ENCODE results near the gene PRCD. TPM values are rescaled to one million over a fixed set of nuclear protein-coding genes. Genes with fewer than 3 reads are reported as not detected.
"Not testable (repeated sequence)": the region's sequence is repeated elsewhere in the genome, so short reads cannot be mapped to it uniquely, and the experiment has no call there.

PRCD gene
- total and polyA plus RNA-seq, 4 donors, result 1.2 to 8.6 TPM; not detected in 2

DNA sequence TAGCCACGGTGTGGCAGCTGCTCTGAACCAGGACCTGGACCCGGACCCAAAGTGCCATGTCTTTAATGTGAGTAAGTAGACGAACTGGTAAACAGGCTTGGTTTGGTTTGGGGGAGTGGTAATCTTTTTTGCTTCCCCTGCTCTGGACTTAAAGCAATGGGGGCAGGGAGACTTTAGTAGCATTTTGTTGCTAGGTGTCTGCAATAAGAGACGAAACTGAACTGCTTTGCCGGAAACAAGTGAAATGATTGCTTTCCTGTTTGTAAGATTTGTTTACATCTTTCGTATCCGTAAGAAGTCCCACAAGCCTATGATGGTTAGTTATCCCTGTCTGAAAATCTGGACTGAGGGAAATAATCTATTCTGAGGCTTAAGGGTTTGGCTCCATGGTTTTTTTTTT lies 21.5 kb downstream of the PRCD start:
- WGBS, 2 donors, result 82 to 84% methylated on average over 7 of the region's 7 CpGs
- Histone ChIP-seq H3K4me1 (ENCODE audit: control insufficient read depth in 1 of 2, insufficient read depth in 2 of 2, low read length in 2 of 2) (no peaks in the 10 kb centered on the region), H3K9me3 (ENCODE audit: control insufficient read depth, low read length) (no peaks in the 10 kb centered on the region), H3K36me3 (ENCODE audit: control insufficient read depth in 1 of 2, insufficient read depth in 2 of 2, low read length in 1 of 2) (peaks cover 0 to 3% of the 10 kb centered on the region in 2 donors), H3K27ac (ENCODE audit: low read depth in 1 of 2, low read length in 2 of 2) (no peak overlapping the region), H3K4me3 (ENCODE audit: low read length in 2 of 2) (no peak overlapping the region), H3K27me3 (ENCODE audit: control insufficient read depth in 1 of 2, insufficient read depth in 2 of 2, low read length in 1 of 2) (no peaks in the 10 kb centered on the region)
- intact Hi-C loops (cut with DNase I), result no loop called here
- DNase-seq (no peak), ATAC-seq (ENCODE audit: low FRiP score) (no peak)

DNA sequence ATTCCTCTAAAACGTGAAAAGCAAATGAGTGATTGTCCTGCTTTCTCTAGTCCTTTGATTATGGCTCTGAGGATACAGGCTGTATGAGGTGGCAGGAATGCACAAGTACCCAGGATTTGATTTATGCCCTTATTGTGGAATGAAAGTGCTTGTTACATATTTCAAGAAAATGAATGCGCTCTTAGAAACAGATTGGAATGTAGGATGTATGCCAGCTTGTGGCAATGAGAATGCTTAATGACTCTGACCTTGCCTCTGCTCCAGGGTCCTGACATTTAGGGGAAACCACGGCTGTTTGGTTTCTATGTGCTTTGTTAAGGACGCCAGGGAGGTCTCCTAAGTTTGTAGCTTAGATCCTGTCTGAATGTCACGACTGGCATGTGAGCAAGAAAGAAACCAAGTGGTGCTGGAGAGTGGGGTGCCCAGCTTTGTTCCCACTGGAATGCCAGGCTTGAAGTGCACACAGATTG lies 22.0 kb downstream of the PRCD start:
- WGBS, 2 donors, result 38 to 52% methylated on average over 5 of the region's 5 CpGs
- ATAC-seq (ENCODE audit: low FRiP score), result no peak
- Histone ChIP-seq H3K9me3 (ENCODE audit: control insufficient read depth, low read length) (no peaks in the 10 kb centered on the region), H3K4me1 (ENCODE audit: control insufficient read depth in 1 of 2, insufficient read depth in 2 of 2, low read length in 2 of 2) (no peaks in the 10 kb centered on the region), H3K36me3 (ENCODE audit: control insufficient read depth in 1 of 2, insufficient read depth in 2 of 2, low read length in 1 of 2) (peaks cover 0 to 3% of the 10 kb centered on the region in 2 donors), H3K27ac (ENCODE audit: low read depth in 1 of 2, low read length in 2 of 2) (no peak overlapping the region), H3K27me3 (ENCODE audit: control insufficient read depth in 1 of 2, insufficient read depth in 2 of 2, low read length in 1 of 2) (no peaks in the 10 kb centered on the region), H3K4me3 (ENCODE audit: low read length in 2 of 2) (no peak overlapping the region)
- intact Hi-C loops (cut with DNase I), result no loop called here
- no peak for DNase-seq

- DNase-seq, result no peak
- intact Hi-C loops (cut with DNase I), result no loop called here
- H3K4me1 ChIP-seq (ENCODE audit: control insufficient read depth in 1 of 2, insufficient read depth in 2 of 2, low read length in 2 of 2), result no peaks in the 10 kb centered on the region
- peaks cover 0 to 3% of the 10 kb centered on the region in 2 donors for H3K36me3 ChIP-seq (ENCODE audit: control insufficient read depth in 1 of 2, insufficient read depth in 2 of 2, low read length in 1 of 2)
- H3K9me3 ChIP-seq (ENCODE audit: control insufficient read depth, low read length), result no peaks in the 10 kb centered on the region
- no peak for ATAC-seq (ENCODE audit: low FRiP score)
- WGBS, 2 donors, result 73 to 81% methylated on average over 6 of the region's 6 CpGs
- H3K4me3 ChIP-seq (ENCODE audit: low read length in 2 of 2), result no peak overlapping the region
- H3K27ac ChIP-seq (ENCODE audit: low read depth in 1 of 2, low read length in 2 of 2), result no peak overlapping the region
- H3K27me3 ChIP-seq (ENCODE audit: control insufficient read depth in 1 of 2, insufficient read depth in 2 of 2, low read length in 1 of 2), result no peaks in the 10 kb centered on the region
Measured at GRCh38 chr17:76562734-76563148, 22.9 kb downstream of the PRCD start.

DNA sequence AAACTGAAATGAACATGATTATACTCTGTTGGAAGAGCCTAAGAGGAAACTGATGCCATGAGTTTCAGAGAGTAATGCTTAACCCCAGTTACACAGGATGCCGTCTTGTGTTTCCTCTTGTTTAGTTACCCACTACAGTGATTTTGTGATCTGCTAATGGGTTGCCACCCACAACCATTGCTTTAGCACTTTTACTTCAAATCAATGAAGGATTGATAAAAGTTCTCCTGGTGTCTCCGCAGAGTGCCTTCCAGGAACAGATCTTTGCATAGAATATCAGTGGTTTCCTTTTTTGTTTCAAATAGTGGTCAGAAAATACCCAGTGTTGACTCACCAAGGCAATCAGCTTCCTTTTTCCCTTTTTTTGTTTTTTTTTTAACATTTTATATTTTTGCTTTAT lies 23.5 kb downstream of the PRCD start:
- intact Hi-C loops (cut with DNase I); H3K36me3 ChIP-seq (ENCODE audit: control insufficient read depth in 1 of 2, insufficient read depth in 2 of 2, low read length in 1 of 2); H3K27ac ChIP-seq (ENCODE audit: low read depth in 1 of 2, low read length in 2 of 2); ATAC-seq (ENCODE audit: low FRiP score); DNase-seq; H3K27me3 ChIP-seq (ENCODE audit: control insufficient read depth in 1 of 2, insufficient read depth in 2 of 2, low read length in 1 of 2); H3K9me3 ChIP-seq (ENCODE audit: control insufficient read depth, low read length); H3K4me3 ChIP-seq (ENCODE audit: low read length in 2 of 2); H3K4me1 ChIP-seq (ENCODE audit: control insufficient read depth in 1 of 2, insufficient read depth in 2 of 2, low read length in 2 of 2): not testable (repeated sequence)
- 81 to 84% methylated on average over 2 of the region's 2 CpGs for WGBS, 2 donors

DNA sequence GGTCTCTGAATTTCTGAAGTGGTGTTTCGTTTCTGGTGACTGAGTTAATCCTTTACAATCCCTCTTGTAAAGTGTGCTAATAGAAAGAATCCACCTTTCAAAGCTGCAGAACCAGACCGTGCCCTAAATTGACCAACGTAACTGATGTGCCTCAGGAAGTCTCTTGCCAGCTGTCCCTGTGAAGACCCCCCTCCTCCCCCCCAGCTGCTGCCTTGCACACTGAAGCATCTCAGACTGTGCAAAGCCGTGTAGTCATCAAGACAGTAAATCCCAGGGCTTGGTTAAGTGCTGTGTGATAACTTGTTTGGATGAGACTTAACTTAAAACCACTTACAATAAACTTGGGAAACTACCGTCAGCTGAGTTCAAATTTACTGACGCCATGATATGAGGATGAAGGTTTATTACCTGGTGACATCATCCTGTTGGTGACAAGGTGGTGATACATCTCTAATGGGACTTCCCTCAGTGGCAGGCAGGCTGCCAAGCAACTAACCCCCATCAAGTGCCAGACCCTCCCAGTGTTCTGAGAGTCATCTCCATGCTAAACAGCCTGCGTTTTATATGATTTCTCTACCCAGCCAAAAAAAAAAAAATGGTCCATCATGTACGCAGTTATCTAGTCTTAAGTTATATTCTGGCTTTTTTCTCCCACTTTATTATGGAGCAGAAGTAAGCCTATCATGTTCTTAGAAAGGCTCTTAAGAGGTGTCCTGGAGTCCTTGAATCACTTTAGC lies 25.3 kb downstream of the PRCD start:
- H3K36me3 ChIP-seq (ENCODE audit: control insufficient read depth in 1 of 2, insufficient read depth in 2 of 2, low read length in 1 of 2); H3K4me3 ChIP-seq (ENCODE audit: low read length in 2 of 2); ATAC-seq (ENCODE audit: low FRiP score); DNase-seq; H3K27ac ChIP-seq (ENCODE audit: low read depth in 1 of 2, low read length in 2 of 2); H3K9me3 ChIP-seq (ENCODE audit: control insufficient read depth, low read length); H3K27me3 ChIP-seq (ENCODE audit: control insufficient read depth in 1 of 2, insufficient read depth in 2 of 2, low read length in 1 of 2); intact Hi-C loops (cut with DNase I); H3K4me1 ChIP-seq (ENCODE audit: control insufficient read depth in 1 of 2, insufficient read depth in 2 of 2, low read length in 2 of 2): not testable (repeated sequence)
- WGBS, 2 donors, result 72 to 79% methylated on average over 8 of the region's 8 CpGs

GRCh38 chr17:76565728-76566612 lies 26.1 kb downstream of the PRCD start:
- H3K27me3 ChIP-seq (ENCODE audit: control insufficient read depth in 1 of 2, insufficient read depth in 2 of 2, low read length in 1 of 2), result no peaks in the 10 kb centered on the region
- WGBS, 2 donors, result 92 to 94% methylated on average over 14 of the region's 14 CpGs
- H3K36me3 ChIP-seq (ENCODE audit: control insufficient read depth in 1 of 2, insufficient read depth in 2 of 2, low read length in 1 of 2), result peaks cover 0 to 3% of the 10 kb centered on the region in 2 donors
- H3K4me1 ChIP-seq (ENCODE audit: control insufficient read depth in 1 of 2, insufficient read depth in 2 of 2, low read length in 2 of 2), result no peaks in the 10 kb centered on the region
- H3K4me3 ChIP-seq (ENCODE audit: low read length in 2 of 2), result no peak overlapping the region
- ATAC-seq (ENCODE audit: low FRiP score), result no peak
- intact Hi-C loops (cut with DNase I), result no loop called here
- H3K27ac ChIP-seq (ENCODE audit: low read depth in 1 of 2, low read length in 2 of 2), result no peak overlapping the region
- DNase-seq, result no peak
- H3K9me3 ChIP-seq (ENCODE audit: control insufficient read depth, low read length), result peaks cover 1% of the 10 kb centered on the region

- no peak overlapping the region for H3K27ac ChIP-seq (ENCODE audit: low read depth in 1 of 2, low read length in 2 of 2)
- intact Hi-C loops (cut with DNase I), result no loop called here
- no peaks in the 10 kb centered on the region for H3K4me1 ChIP-seq (ENCODE audit: control insufficient read depth in 1 of 2, insufficient read depth in 2 of 2, low read length in 2 of 2)
- no peaks in the 10 kb centered on the region for H3K27me3 ChIP-seq (ENCODE audit: control insufficient read depth in 1 of 2, insufficient read depth in 2 of 2, low read length in 1 of 2)
- 93 to 97% methylated on average over 3 of the region's 3 CpGs for WGBS, 2 donors
- peaks cover 0 to 1% of the 10 kb centered on the region in 2 donors for H3K36me3 ChIP-seq (ENCODE audit: control insufficient read depth in 1 of 2, insufficient read depth in 2 of 2, low read length in 1 of 2)
- ATAC-seq (ENCODE audit: low FRiP score) (no peak), DNase-seq (no peak)
- peaks cover 1% of the 10 kb centered on the region for H3K9me3 ChIP-seq (ENCODE audit: control insufficient read depth, low read length)
- no peak overlapping the region for H3K4me3 ChIP-seq (ENCODE audit: low read length in 2 of 2)
Measured at GRCh38 chr17:76566613-76566943, 26.7 kb downstream of the PRCD start.

- Histone ChIP-seq H3K4me3 (ENCODE audit: low read length in 2 of 2) (no peak overlapping the region), H3K4me1 (ENCODE audit: control insufficient read depth in 1 of 2, insufficient read depth in 2 of 2, low read length in 2 of 2) (no peaks in the 10 kb centered on the region), H3K36me3 (ENCODE audit: control insufficient read depth in 1 of 2, insufficient read depth in 2 of 2, low read length in 1 of 2) (peaks cover 0 to 1% of the 10 kb centered on the region in 2 donors), H3K27me3 (ENCODE audit: control insufficient read depth in 1 of 2, insufficient read depth in 2 of 2, low read length in 1 of 2) (no peaks in the 10 kb centered on the region), H3K9me3 (ENCODE audit: control insufficient read depth, low read length) (peaks cover 1% of the 10 kb centered on the region), H3K27ac (ENCODE audit: low read depth in 1 of 2, low read length in 2 of 2) (no peak overlapping the region)
- ATAC-seq (ENCODE audit: low FRiP score) (no peak), DNase-seq (no peak)
- WGBS, 2 donors, result 65 to 75% methylated on average over 5 of the region's 5 CpGs
- intact Hi-C loops (cut with DNase I), result no loop called here
Measured at GRCh38 chr17:76566988-76567431, 27.2 kb downstream of the PRCD start.

Data from aorta (tissue), 5 donors.